K562 (cell line): ENCODE measurements around the gene OLFML2B. TPM values are rescaled to one million over a fixed set of nuclear protein-coding genes. Genes with fewer than 3 reads are reported as not detected.
A peak's percentile ranks its signal among the peaks of the same experiment; 100 is the strongest.

Experiments used
- ATAC-seq: fragments of 200-7000 bp; cut with Tn5 transposase; 3 replicates; pipeline ENCODE4 v1.9.1; 2020; ENCODE audit warnings: moderate library complexity
- BruUV-seq: library from RNA; stranded (reverse); fragments of 400-500 nt; replicated peaks from 2 replicates; lab custom pipeline; 2021; lab: Mats Ljungman, UMichigan
- CTCF ChIA-PET: fragments of 300-600 bp; formaldehyde crosslinking; extraction: SDS; loops from one replicate; lab custom pipeline; 2021; ENCODE audit warnings: low intra/inter-chr PET ratio; lab: Yijun Ruan, JAX
- POLR2A ChIA-PET: fragments of 300-600, 350-650 bp; sonication (Branson Sonifier 250); formaldehyde crosslinking; extraction: SDS; loops from one replicate; lab custom pipeline; 2021; ENCODE audit warnings: antibody characterized with exemption, inconsistent platforms; lab: Yijun Ruan, JAX
- DNase-seq, 4 experiments: peaks; one replicate each; pipeline versions ENCODE4 v3.0.0 to v3.0.0-alpha.2; 2011 to 2018; ENCODE audit warnings: low spot score in 3 of 4, mixed read lengths in 3 of 4; ENCODE audit errors: extremely low read depth in 1 of 4
- FAIRE-seq: peaks from 2 replicates; lab custom pipeline; 2011; peaks lifted over from hg19 to GRCh38; lab: Jason Lieb, UNC
- H2AFZ ChIP-seq: 2 replicates; pipeline ENCODE4 v1.6.0; 2011; ENCODE audit warnings: low read depth, low read length, control low read depth, inconsistent platforms
- H3K27ac ChIP-seq: fragments of 200-600 bp; 3 replicates; pipeline ENCODE4 v1.8.0; 2011; ENCODE audit warnings: low read depth, mild to moderate bottlenecking, control low read depth, inconsistent platforms, low read length, moderate library complexity, mixed read lengths; ENCODE audit errors: extremely low read depth
- H3K27me3 ChIP-seq, 2 experiments: fragments of 300-600 bp in 1 of 2; 2 replicates in 1 of 2; 3 replicates in 1 of 2; pipeline versions ENCODE4 v1.6.0 to v1.8.0; 2011; ENCODE audit warnings: inconsistent platforms in 2 of 2, low read length in 2 of 2, mild to moderate bottlenecking in 1 of 2, mixed read lengths in 1 of 2, moderate library complexity in 1 of 2; ENCODE audit not compliant: control insufficient read depth in 2 of 2, insufficient read depth in 2 of 2
- H3K36me3 ChIP-seq: fragments of 300-600 bp; 3 replicates; pipeline ENCODE4 v1.8.0; 2011; ENCODE audit warnings: mild to moderate bottlenecking, low read length, inconsistent platforms; ENCODE audit not compliant: control insufficient read depth, insufficient read depth
- H3K4me1 ChIP-seq, 2 experiments: fragments of 200-600 bp in 1 of 2; replicated peaks in 1 of 2; 2 replicates in 1 of 2; 3 replicates in 1 of 2; pipeline versions ENCODE4 v1.5.1 to v1.8.0; 2011; ENCODE audit warnings: inconsistent platforms in 2 of 2, low read length in 2 of 2, mild to moderate bottlenecking in 1 of 2, mixed read lengths in 1 of 2, moderate library complexity in 1 of 2; ENCODE audit not compliant: control insufficient read depth in 2 of 2, insufficient read depth in 2 of 2
- H3K4me2 ChIP-seq: 2 replicates; pipeline ENCODE4 v1.6.1; 2011; ENCODE audit warnings: low read length, control low read depth, inconsistent platforms, mixed read lengths; ENCODE audit not compliant: insufficient read depth
- H3K4me3 ChIP-seq: fragments of 200-600 bp; sonication (generic), shearing (Covaris generic); 2 replicates; pipeline ENCODE4 v1.5.1; 2016; ENCODE audit warnings: control low read depth, inconsistent platforms
- H3K79me2 ChIP-seq: fragments of 200-600 bp; 3 replicates; pipeline ENCODE4 v1.8.0; 2011; ENCODE audit warnings: low read length, inconsistent platforms; ENCODE audit not compliant: control insufficient read depth, insufficient read depth
- H3K9ac ChIP-seq, 2 experiments: 2 replicates each; pipeline versions ENCODE4 v1.6.0 to v1.6.1; 2011; ENCODE audit warnings: low read depth in 2 of 2, low read length in 2 of 2, control low read depth in 1 of 2, inconsistent platforms in 1 of 2, mild to moderate bottlenecking in 1 of 2, mixed read lengths in 1 of 2; ENCODE audit not compliant: insufficient read depth in 1 of 2
- H3K9me1 ChIP-seq: one replicate; pipeline ENCODE4 v1.6.0; 2011; ENCODE audit warnings: inconsistent platforms, mild to moderate bottlenecking, low read length, moderate library complexity; ENCODE audit not compliant: control insufficient read depth, insufficient read depth
- H3K9me3 ChIP-seq: replicated peaks from 2 replicates; pipeline ENCODE4 v1.5.1; 2011; ENCODE audit warnings: low read depth, low read length, inconsistent platforms; ENCODE audit not compliant: control insufficient read depth, insufficient read depth
- H4K20me1 ChIP-seq: replicated peaks from 2 replicates; pipeline ENCODE4 v1.6.1; 2011; ENCODE audit warnings: low read length, inconsistent platforms, mixed read lengths; ENCODE audit not compliant: control insufficient read depth, insufficient read depth
- CBFB ChIP-seq: sonication (generic); formaldehyde crosslinking; IDR thresholded peaks from 2 replicates; pipeline ENCODE4 v1.4.0; 2020; ENCODE audit warnings: mild to moderate bottlenecking, missing genetic modification reagents
- ELK3 ChIP-seq: fragments of 450-650 bp; formaldehyde crosslinking; IDR thresholded peaks from 2 replicates; pipeline ENCODE4 v1.4.0; 2020; ENCODE audit warnings: mild to moderate bottlenecking
- TAF15 ChIP-seq: fragments of 200-400 bp; formaldehyde crosslinking; IDR thresholded peaks from 2 replicates; pipeline ENCODE4 v1.6.1; 2017; ENCODE audit warnings: mild to moderate bottlenecking, low read depth, low read length, moderate library complexity
- ZNF431 ChIP-seq: sonication (generic); formaldehyde crosslinking; IDR thresholded peaks from 2 replicates; pipeline ENCODE4 v1.8.0; 2022; ENCODE audit warnings: mild to moderate bottlenecking, missing genetic modification reagents
- WGBS: fragments of 100-300 bp; shearing (Covaris generic); methylation state at CpG from one replicate; pipeline ENCODE4 v1.1.6; 2016; ENCODE audit warnings: low coverage, mixed read lengths; ENCODE audit not compliant: insufficient coverage; ENCODE audit errors: missing lambda C conversion rate; 5-methylcytosine and 5-hydroxymethylcytosine counted together
- in situ Hi-C: fragments of 300-500 bp; cut with MboI; formaldehyde crosslinking; loops from 4 replicates; pipeline ENCODE4 v1.15.0; 2018; ENCODE audit warnings: inconsistent platforms, mixed read lengths
- intact Hi-C: fragments of 100-400 bp; cut with micrococcal nuclease; formaldehyde crosslinking; loops from 2 replicates; pipeline ENCODE4 v1.14.2; 2022
- polyA plus RNA-seq, 8 experiments: library from polyadenylated mRNA; depleted of rRNA in 4 of 8; stranded (reverse) in 5 of 8; unstranded in 3 of 8; fragments of >200 nt; fragmentation: Nextera tagmentation in 2 of 8; fragmentation: Illumina TruSeq in 1 of 8; extraction: Ambion mirVana in 2 of 8; extraction: Trizol in 1 of 8; gene quantifications; 2 replicates each; pipeline versions ENCODE4 v1.2.1 to v1.2.3, GENCODE V29; 2011 to 2014; ENCODE audit warnings: inconsistent platforms in 1 of 8, missing spikeins in 1 of 8
- total RNA-seq, 7 experiments: library from RNA; depleted of rRNA in 6 of 7; stranded (reverse); fragments of >200 nt in 6 of 7; fragmentation: Illumina TruSeq in 2 of 7; extraction: Trizol in 2 of 7; gene quantifications; 2 replicates each; pipeline versions ENCODE4 v1.2.1 to v1.2.3, GENCODE V29; 2011 to 2021; ENCODE audit warnings: low replicate concordance in 1 of 7
- TF ChIP-seq, protein P1 (sequence below): fragments of 450-650 bp; formaldehyde crosslinking; IDR thresholded peaks from 2 replicates; pipeline ENCODE4 v1.4.0; 2020; ENCODE audit warnings: mild to moderate bottlenecking, moderate library complexity

Gene OLFML2B
- total and polyA plus RNA-seq, 9 of the 15 experiments (the other 6 are each of a cell fraction or from before 2014, with no cell fraction given), result not detected

DNA sequence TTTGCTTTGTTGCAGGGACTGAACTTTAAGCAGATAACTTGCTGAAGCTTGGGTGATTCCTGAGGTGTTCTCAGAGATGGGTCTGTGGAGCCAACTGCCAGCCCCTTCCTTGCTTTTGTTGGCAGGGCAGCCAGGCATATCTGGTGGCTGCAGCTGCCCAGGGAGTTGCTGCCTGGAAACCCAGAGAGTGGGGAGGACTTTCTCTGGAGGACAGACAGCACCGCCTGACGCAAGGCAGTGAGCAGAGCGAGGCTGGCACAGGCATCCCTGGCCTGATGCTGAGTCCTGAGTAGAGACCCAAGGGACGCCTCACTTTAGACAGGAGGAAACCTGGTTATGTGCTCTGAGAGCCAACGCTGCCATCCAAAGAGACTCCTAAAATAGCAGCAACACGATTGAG lies 9.8 kb upstream of the OLFML2B start:
- Histone ChIP-seq H3K27me3 (peaks cover 20 to 39% of the 10 kb centered on the region in 2 experiments), H3K36me3 (no peaks in the 10 kb centered on the region), H3K4me3 (no peak overlapping the region), H3K27ac (no peak overlapping the region), H4K20me1 (no peaks in the 10 kb centered on the region), H3K9ac (no peak overlapping the region), H3K79me2 (no peaks in the 10 kb centered on the region), H3K4me2 (no peak overlapping the region), H3K9me1 (no peaks in the 10 kb centered on the region), H3K4me1 (no peaks in the 10 kb centered on the region), H3K9me3 (no peaks in the 10 kb centered on the region), H2AFZ (no peak overlapping the region)
- no TSS peak for BruUV-seq
- DNase-seq (no peak), ATAC-seq (no peak), FAIRE-seq (no peak)
- TF ChIP-seq ZNF431 (CRISPR knock-in tag) (no peak), CBFB (no peak), ELK3 (no peak), TAF15 (0 out of 2 replicates have a peak, but pooled peaks have one; percentile 37)
- TF ChIP-seq, protein P1, sequence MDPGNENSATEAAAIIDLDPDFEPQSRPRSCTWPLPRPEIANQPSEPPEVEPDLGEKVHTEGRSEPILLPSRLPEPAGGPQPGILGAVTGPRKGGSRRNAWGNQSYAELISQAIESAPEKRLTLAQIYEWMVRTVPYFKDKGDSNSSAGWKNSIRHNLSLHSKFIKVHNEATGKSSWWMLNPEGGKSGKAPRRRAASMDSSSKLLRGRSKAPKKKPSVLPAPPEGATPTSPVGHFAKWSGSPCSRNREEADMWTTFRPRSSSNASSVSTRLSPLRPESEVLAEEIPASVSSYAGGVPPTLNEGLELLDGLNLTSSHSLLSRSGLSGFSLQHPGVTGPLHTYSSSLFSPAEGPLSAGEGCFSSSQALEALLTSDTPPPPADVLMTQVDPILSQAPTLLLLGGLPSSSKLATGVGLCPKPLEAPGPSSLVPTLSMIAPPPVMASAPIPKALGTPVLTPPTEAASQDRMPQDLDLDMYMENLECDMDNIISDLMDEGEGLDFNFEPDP (CRISPR knock-in tag), result no peak
- intact Hi-C loops, result loop anchor here (10.0 kb wide), 2 partner anchors 269 to 549 kb away; partner anchors contain the start of gene ATF6
- POLR2A ChIA-PET, result interaction anchor here (0.8 kb wide), 1 partner anchor 170 kb away, joined by 3 read pairs; no protein-coding TSS in a partner anchor
- 0% methylated on average over 5 of the region's 6 CpGs for WGBS
- CTCF ChIA-PET, result no interaction called here
- in situ Hi-C loops, result loop anchor here (10.0 kb wide), 1 partner anchor 239 kb away; no protein-coding TSS in a partner anchor
